HepG2 (cell line): Measurements from ENCODE around the gene ERCC6L2.

Experiments used
- MAFK ChIP-seq, 2 experiments: IDR thresholded peaks in 1 of 2; conservative IDR thresholded peaks in 1 of 2; 2 replicates each; pipeline ENCODE4 v1.6.1; 2011; ENCODE audit warnings: improper control_type of control experiment in 2 of 2, low read length in 2 of 2
- POLR2A ChIP-seq, 2 experiments: IDR thresholded peaks; 2 replicates each; pipeline ENCODE4 v1.6.1; 2011; ENCODE audit warnings: low read depth in 2 of 2, low read length in 2 of 2, mild to moderate bottlenecking in 1 of 2, moderate library complexity in 1 of 2; ENCODE audit not compliant: insufficient read depth in 1 of 2
- RXRA ChIP-seq: sonication (generic); formaldehyde crosslinking; IDR thresholded peaks from 2 replicates; pipeline ENCODE4 v1.5.1; 2020; ENCODE audit warnings: missing genetic modification reagents
- SP1 ChIP-seq, 2 experiments: fragments of 450-650 bp in 1 of 2; sonication (generic) in 1 of 2; formaldehyde crosslinking in 1 of 2; IDR thresholded peaks; 2 replicates each; pipeline versions ENCODE4 v1.4.0 to v1.6.1; 2016 to 2020; ENCODE audit warnings: missing genetic modification reagents in 1 of 2
- TAF1 ChIP-seq: sonication (generic); formaldehyde crosslinking; IDR thresholded peaks from 2 replicates; pipeline ENCODE4 v1.4.0; 2020; ENCODE audit warnings: missing genetic modification reagents
- ZNF138 ChIP-seq: sonication (generic); formaldehyde crosslinking; IDR thresholded peaks from 2 replicates; pipeline ENCODE4 v1.5.0; 2020; ENCODE audit warnings: mild to moderate bottlenecking, low read depth, missing genetic modification reagents
- ZNF589 ChIP-seq: sonication (generic); formaldehyde crosslinking; conservative IDR thresholded peaks from 2 replicates; pipeline ENCODE4 v1.8.0; 2022; ENCODE audit warnings: mild to moderate bottlenecking, moderate library complexity, missing genetic modification reagents
- ZSCAN12 ChIP-seq: sonication (generic); formaldehyde crosslinking; IDR thresholded peaks from 2 replicates; pipeline ENCODE4 v1.9.0; 2021; ENCODE audit warnings: mild to moderate bottlenecking, missing genetic modification reagents

GRCh38 chr9:96004379-96004778 lies 128.9 kb downstream of the ERCC6L2 start:
- TF ChIP-seq POLR2A (IDR thresholded peaks at IDR 0.05; ENCODE audit: insufficient read depth in 1 of 2, low read depth in 2 of 2, low read length in 2 of 2), result no peak
- TF ChIP-seq MAFK (conservative IDR thresholded peaks at IDR 0.05 in 1 of 2, IDR thresholded peaks at IDR 0.05 in 1 of 2; ENCODE audit: low read length in 2 of 2), result no peak
- TF ChIP-seq ZSCAN12 (CRISPR knock-in tag), result no peak
- TF ChIP-seq RXRA (CRISPR knock-in tag), result no peak
- TF ChIP-seq ZNF589 (CRISPR knock-in tag), result no peak
- no peak for TF ChIP-seq SP1 (IDR thresholded peaks at IDR 0.05)
- no peak for TF ChIP-seq SP1 (CRISPR knock-in tag; IDR thresholded peaks at IDR 0.05)
- TF ChIP-seq ZNF138, result no peak
- TF ChIP-seq TAF1 (CRISPR knock-in tag), result no peak
